Kidney capillary endothelial cell (primary cell): ENCODE data around the gene PDCD4.
A peak's percentile ranks its signal among the peaks of the same experiment; 100 is the strongest.
"Not testable (repeated sequence)": the region's sequence is repeated elsewhere in the genome, so short reads cannot be mapped to it uniquely, and the experiment has no call there.

Experiments
- DNase-seq: peaks from one replicate; pipeline ENCODE4 v3.0.0-alpha.2; 2018; ENCODE audit warnings: low spot score

PDCD4 gene

GRCh38 chr10:110861930-110862649 is 9.6 kb upstream of the PDCD4 start:
- no peak for DNase-seq

- no peak for DNase-seq
Measured at GRCh38 chr10:110862961-110863360, 8.8 kb upstream of the PDCD4 start.

DNA sequence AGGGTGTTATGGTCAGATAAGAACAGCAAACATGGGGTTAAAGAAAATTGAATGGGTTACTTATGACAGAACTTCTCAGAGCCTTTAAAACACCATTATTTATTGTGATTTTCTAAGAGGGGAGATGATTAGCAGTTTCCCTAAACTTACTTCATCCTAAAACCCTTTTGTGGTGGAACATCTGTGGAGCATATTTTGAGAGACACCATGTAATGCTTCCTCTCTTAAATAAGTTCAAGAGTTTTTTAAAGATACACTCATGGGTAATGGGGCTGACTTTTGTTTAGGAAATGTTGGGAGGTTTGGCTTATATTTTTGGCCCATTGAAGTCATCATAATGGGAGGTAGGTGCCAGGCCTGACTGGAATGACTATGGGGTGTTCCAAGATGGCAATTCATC is 8.4 kb upstream of the PDCD4 start:
- DNase-seq: no peak

DNA sequence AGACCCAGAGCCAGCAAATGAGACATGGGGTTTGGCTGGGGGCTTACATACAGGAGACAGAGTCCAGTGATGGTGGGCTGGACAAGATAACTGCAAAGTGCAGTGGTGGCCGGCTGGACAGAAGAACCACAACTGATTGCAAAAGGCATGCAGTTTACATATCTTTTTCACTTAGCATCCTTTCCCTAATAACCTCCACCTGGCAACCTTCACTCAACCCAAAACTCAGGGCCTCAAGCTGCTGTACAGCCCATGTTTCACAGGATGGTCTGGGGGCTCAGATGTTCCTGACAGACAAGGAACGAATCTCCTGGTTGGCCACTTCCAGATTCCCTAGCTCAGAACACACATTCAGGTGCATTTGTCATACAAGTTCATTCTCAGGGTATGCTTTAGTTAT is 7.8 kb upstream of the PDCD4 start:
- DNase-seq: no peak

DNA sequence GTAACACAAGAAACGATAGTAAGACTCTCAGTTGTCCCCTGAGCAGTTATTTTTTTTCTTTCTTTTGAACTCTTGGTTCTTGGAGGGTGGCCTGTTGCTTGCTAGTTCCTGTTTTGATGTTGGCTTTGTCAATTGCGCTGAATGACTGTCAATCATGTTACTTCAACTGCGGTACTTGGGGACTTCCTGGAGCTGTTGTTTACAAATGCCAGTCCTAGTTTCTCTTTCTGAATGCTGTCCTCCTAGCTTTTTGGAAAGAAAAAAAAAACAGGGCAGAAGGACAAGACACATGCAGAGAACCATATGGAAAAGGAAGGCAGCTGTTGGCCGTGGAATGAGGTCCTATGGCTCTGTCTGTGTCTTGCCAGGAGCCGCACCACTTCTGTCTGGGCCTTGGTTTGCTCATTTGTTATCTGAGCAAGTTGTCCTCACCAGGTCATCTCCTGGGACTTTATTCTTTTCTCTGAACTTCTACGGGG is 7.0 kb upstream of the PDCD4 start:
- DNase-seq: no peak

DNA sequence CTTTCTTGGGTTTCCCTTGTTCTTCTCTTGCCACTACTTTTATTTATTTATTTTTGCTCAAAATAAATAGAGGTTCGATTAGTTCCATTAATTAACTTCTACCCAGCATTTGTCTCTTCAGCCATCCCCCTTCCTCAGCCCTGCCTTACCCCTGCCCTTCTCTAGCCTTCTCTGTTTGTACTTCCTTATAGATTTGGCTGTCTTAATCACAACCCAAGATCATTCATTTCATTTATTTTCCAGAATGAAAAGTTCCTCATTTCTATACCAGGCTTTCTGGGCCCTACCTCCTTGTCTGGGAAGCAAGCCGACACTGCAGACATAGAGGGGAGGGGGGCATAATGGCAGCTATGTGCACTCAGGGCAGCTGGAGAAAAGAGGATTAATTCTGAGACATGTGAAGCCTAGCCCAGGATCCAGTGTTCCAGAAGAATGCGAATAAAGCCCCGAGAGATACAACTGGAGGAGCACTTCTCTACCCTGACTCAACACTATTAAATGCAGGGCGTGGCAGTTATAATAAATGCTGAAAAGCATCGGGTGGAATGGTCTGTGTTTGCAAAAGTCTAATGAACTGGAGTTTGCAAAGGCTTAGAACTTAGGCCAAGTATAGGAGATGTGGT is 6.4 kb upstream of the PDCD4 start:
- no peak for DNase-seq

GRCh38 chr10:110865809-110866482 is 5.8 kb upstream of the PDCD4 start:
- no peak for DNase-seq

- DNase-seq: not testable (repeated sequence)
Measured at GRCh38 chr10:110867011-110867806, 4.5 kb upstream of the PDCD4 start.

DNA sequence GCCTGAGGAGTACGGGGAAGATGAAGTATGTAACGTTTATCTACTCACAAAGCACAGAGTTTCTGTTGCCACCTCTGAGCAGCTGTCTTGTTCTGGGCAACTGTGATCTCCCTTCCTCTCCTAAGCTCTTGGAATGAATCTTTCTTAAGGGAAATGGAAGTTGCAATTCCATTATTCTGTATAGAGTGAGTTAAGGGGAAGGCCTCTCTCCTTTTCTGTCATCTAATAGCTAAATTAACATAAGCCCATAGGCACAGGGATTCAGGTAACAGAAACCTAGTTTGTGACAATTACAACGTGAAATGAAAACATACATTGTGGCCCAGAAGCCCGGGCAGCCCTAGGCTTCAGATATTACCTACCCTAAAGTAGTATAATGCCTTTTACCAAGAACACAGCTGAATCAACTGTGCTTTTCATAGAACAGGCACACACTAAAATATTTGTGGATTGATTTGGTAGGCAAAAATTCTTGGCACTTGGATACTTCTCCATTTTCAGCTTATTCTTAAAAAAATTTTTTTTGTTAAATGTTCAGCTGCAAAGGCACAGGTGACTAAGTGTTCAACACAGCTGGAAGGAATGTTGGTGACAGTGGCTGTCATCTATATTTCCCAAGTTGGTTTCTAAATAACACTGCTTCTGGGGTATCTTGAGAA is 3.8 kb upstream of the PDCD4 start:
- DNase-seq: no peak

- no peak for DNase-seq
Measured at GRCh38 chr10:110868981-110869380, 2.7 kb upstream of the PDCD4 start.

DNA sequence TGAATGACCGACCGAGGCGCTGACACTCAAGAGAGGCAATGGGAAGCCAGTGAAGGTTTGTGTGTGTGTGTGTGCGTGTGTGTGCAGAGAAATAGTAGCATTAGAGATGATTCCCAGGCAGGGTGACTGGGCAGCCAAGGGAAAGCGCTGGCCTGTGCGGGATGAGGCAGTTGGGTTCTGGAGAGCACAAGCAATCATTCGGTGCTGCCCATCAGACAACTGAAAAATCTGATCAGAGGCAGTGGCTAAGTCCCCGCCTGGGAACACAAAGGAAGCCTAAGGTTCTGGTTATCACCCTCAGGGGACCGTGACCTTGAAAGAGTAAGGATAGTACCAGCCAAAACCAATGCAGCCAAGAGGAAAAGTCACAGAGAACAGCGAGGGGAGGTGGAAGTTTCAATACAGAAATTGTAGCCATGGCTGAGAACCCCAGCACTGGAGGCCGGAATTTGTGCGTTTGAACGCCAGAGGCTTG is 868 bp upstream of the PDCD4 start:
- DNase-seq: no peak

- peak; percentile 40 for DNase-seq
Measured at GRCh38 chr10:110872145-110872983, 636 bp downstream of the PDCD4 start.

DNA sequence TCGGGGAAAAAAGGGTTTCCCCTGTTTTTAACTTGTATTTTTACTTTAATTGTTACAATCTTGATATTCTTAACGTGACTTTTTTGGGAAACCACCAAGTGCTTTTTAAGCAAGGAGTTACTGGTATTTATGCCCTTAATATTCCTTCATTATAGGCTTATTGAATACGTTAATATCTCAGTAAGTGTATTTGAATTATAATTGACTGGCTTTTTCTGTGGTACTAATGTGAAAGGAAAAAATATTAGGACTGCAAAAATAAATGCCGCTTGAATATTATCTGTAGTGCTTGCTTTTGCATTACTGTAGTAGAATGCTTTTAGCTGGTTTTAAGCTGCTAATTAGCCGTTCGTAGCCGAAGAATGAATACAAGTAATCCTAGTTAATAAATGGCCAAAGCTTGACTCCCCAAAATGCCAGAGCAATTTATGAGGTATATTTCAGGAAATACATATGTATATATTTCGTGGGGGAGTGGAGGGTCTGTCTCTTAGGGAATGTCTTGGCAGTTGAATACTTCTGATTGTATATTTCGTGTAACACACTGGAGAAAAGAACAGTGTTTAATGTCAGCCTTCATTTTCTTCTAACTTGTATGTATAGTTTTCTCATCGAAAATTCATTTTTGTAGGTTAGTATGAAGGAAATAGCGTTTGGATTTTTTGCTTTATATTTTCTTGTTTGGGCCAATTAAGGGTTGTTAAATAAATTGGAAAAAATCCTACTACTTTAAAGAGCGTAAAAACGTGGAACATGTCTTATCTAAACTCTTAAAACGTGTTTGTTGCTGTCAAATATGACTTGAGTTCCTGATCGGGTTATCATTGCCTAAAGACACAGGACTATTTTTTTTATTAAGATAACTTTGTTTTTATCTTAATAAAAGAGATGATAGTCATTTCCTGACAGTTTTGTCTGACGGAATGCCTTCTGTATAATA is 1.5 kb downstream of the PDCD4 start:
- peak; percentile 16 for DNase-seq

DNA sequence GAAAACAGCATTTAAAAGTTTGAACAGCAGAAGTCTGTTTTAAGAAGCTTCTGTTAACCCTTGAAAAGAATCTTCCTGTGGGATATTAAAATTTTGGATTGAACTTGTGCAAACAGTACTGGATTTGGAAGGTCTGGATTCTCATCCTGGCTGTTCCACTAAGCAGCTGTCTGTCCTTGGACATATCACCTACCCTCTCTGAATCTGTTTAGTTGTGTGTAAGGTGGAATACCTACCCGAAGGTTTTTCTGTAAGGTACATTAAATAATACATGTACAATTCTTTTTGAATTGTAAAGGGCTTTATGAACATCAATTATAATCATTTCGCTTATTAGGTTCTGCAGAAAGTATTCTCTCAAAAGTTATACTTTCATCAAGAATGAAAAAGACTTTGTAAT is 2.2 kb downstream of the PDCD4 start:
- DNase-seq: no peak

DNA sequence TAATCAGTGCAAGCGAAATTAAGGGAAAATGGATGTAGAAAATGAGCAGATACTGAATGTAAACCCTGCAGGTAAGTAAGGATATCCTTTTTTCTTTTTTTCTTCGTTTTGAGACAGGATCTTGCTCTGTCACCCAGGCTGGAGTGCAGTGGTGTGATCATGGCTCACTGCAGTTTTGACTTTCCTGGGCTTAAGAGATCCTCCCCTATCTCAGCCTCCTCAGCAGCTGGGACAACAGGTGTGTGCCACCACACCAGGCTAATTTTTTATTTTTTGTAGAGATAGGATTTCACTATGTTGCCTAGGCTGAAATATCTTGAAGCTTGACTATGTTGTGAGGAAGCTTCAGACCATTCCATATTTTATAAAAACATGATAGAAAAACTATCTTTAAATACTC is 4.3 kb downstream of the PDCD4 start:
- no peak for DNase-seq

- no peak for DNase-seq
Measured at GRCh38 chr10:110876788-110877187, 5.1 kb downstream of the PDCD4 start.

GRCh38 chr10:110880012-110880411 is 8.3 kb downstream of the PDCD4 start:
- DNase-seq: no peak

GRCh38 chr10:110881247-110881646 is 9.5 kb downstream of the PDCD4 start:
- DNase-seq: no peak

- no peak for DNase-seq
Measured at GRCh38 chr10:110881905-110882304, 10.2 kb downstream of the PDCD4 start.

DNA sequence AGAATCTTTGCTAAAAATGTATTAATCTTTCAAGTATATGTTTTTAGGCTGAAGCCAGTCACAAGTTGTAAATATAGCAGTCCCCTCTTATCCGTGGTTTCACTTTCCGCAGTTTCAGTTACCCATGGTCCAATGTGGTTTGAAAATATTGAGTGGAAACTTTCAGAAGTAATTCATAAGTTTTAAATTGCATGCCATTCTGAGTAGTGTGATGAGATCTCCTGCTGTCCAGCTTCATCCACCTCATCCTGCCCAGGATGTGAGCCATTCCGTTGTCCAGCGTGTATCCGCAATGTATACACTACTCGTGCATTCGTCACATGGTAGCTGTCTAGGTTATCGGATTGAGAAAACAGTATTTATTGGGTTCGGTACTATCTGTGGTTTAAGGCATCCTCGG is 12.2 kb downstream of the PDCD4 start:
- DNase-seq: no peak
